K562 (cell line): Measurements from ENCODE around the gene SPTBN4. TPM values are rescaled to one million over a fixed set of nuclear protein-coding genes. Genes with fewer than 3 reads are reported as not detected.

ENCODE experiments used
- CREB1 ChIP-seq, 2 experiments: sonication (generic) in 1 of 2; formaldehyde crosslinking in 1 of 2; IDR thresholded peaks; 2 replicates each; pipeline versions ENCODE4 v1.6.1 to v1.8.0; 2012 to 2022; ENCODE audit warnings: inconsistent platforms in 1 of 2, mild to moderate bottlenecking in 1 of 2, missing genetic modification reagents in 1 of 2, moderate library complexity in 1 of 2
- FOXO4 ChIP-seq: fragments of 450-650 bp; formaldehyde crosslinking; IDR thresholded peaks from 2 replicates; pipeline ENCODE4 v1.4.0; 2020; ENCODE audit warnings: mild to moderate bottlenecking, moderate library complexity
- HDAC6 ChIP-seq: IDR thresholded peaks from 2 replicates; pipeline ENCODE4 v1.6.1; 2012; ENCODE audit warnings: low read depth, mild to moderate bottlenecking, control low read depth, inconsistent platforms, low read length, moderate library complexity
- HDGF ChIP-seq: fragments of 450-650 bp; IDR thresholded peaks from 2 replicates; pipeline ENCODE4 v1.6.1; 2016
- ILF3 ChIP-seq: fragments of 450-650 bp; IDR thresholded peaks from 2 replicates; pipeline ENCODE4 v1.6.1; 2018; ENCODE audit warnings: antibody characterized with exemption, mild to moderate bottlenecking, moderate library complexity, borderline replicate concordance
- JUND ChIP-seq, 2 experiments: IDR thresholded peaks; 2 replicates in 1 of 2; 3 replicates in 1 of 2; pipeline ENCODE4 v1.6.1; 2011; ENCODE audit warnings: borderline replicate concordance in 2 of 2, low read depth in 2 of 2, low read length in 2 of 2, improper control_type of control experiment in 1 of 2, missing biosample characterization in 1 of 2, missing genetic modification characterization in 1 of 2, missing genetic modification reagents in 1 of 2
- KAT8 ChIP-seq: fragments of 450-650 bp; IDR thresholded peaks from 2 replicates; pipeline ENCODE4 v1.6.1; 2016; ENCODE audit warnings: low read depth, mild to moderate bottlenecking
- L3MBTL2 ChIP-seq: fragments of 450-650 bp; IDR thresholded peaks from 2 replicates; pipeline ENCODE4 v1.6.1; 2016; ENCODE audit warnings: mild to moderate bottlenecking, moderate library complexity
- MNT ChIP-seq, 2 experiments: fragments of 450-650 bp; conservative IDR thresholded peaks; 2 replicates each; pipeline ENCODE4 v1.6.1; 2017; ENCODE audit warnings: mild to moderate bottlenecking in 2 of 2, moderate library complexity in 2 of 2
- NR2C1 ChIP-seq, 2 experiments: fragments of 450-650 bp; IDR thresholded peaks; 2 replicates each; pipeline ENCODE4 v1.6.1; 2017; ENCODE audit warnings: mild to moderate bottlenecking in 2 of 2, antibody characterized with exemption in 1 of 2, inconsistent platforms in 1 of 2, missing compliant biosample characterization in 1 of 2, missing genetic modification characterization in 1 of 2
- NRF1 ChIP-seq, 2 experiments: fragments of 450-650 bp; IDR thresholded peaks in 1 of 2; conservative IDR thresholded peaks in 1 of 2; 2 replicates each; pipeline ENCODE4 v1.6.1; 2014; ENCODE audit warnings: mild to moderate bottlenecking in 2 of 2
- RBM22 ChIP-seq: fragments of 200-400 bp; formaldehyde crosslinking; IDR thresholded peaks from 2 replicates; pipeline ENCODE4 v1.6.1; 2018; ENCODE audit warnings: low read length, low read depth; ENCODE audit not compliant: poor library complexity, severe bottlenecking
- SAFB ChIP-seq: fragments of 200-400 bp; formaldehyde crosslinking; IDR thresholded peaks from 2 replicates; pipeline ENCODE4 v1.6.1; 2017; ENCODE audit warnings: low read depth, low read length, borderline replicate concordance
- SIN3A ChIP-seq, 2 experiments: fragments of 150-350 bp in 1 of 2; IDR thresholded peaks; 2 replicates each; pipeline ENCODE4 v1.6.1; 2011 to 2016; ENCODE audit warnings: borderline replicate concordance in 2 of 2, low read depth in 2 of 2, low read length in 2 of 2, mild to moderate bottlenecking in 2 of 2, moderate library complexity in 2 of 2; ENCODE audit not compliant: control insufficient read depth in 1 of 2
- SMARCA5 ChIP-seq: fragments of 450-650 bp; IDR thresholded peaks from 2 replicates; pipeline ENCODE4 v1.6.1; 2016
- SRSF7 ChIP-seq: fragments of 200-400 bp; formaldehyde crosslinking; optimal IDR thresholded peaks from 2 replicates; pipeline ENCODE3; 2017; ENCODE audit warnings: mild to moderate bottlenecking, low read depth, low read length
- VEZF1 ChIP-seq: fragments of 200-800 bp; sonication (Bioruptor generic); IDR thresholded peaks from 2 replicates; pipeline ENCODE4 v1.6.1; 2017; ENCODE audit warnings: missing genetic modification characterization, missing compliant biosample characterization
- ZNF232 ChIP-seq: sonication (generic); formaldehyde crosslinking; IDR thresholded peaks from 2 replicates; pipeline ENCODE4 v1.8.0; 2022; ENCODE audit warnings: mild to moderate bottlenecking, missing genetic modification reagents
- ZNF79 ChIP-seq: fragments of 250-450 bp; sonication (Bioruptor Pico); IDR thresholded peaks from 2 replicates; pipeline ENCODE4 v1.4.0; 2020; ENCODE audit warnings: low read depth, mild to moderate bottlenecking, moderate library complexity
- polyA plus RNA-seq, 8 experiments: library from polyadenylated mRNA; depleted of rRNA in 4 of 8; stranded (reverse) in 5 of 8; unstranded in 3 of 8; fragments of >200 nt; fragmentation: Nextera tagmentation in 2 of 8; fragmentation: Illumina TruSeq in 1 of 8; extraction: Ambion mirVana in 2 of 8; extraction: Trizol in 1 of 8; gene quantifications; 2 replicates each; pipeline versions ENCODE4 v1.2.1 to v1.2.3, GENCODE V29; 2011 to 2014; ENCODE audit warnings: inconsistent platforms in 1 of 8, missing spikeins in 1 of 8
- total RNA-seq, 7 experiments: library from RNA; depleted of rRNA in 6 of 7; stranded (reverse); fragments of >200 nt in 6 of 7; fragmentation: Illumina TruSeq in 2 of 7; extraction: Trizol in 2 of 7; gene quantifications; 2 replicates each; pipeline versions ENCODE4 v1.2.1 to v1.2.3, GENCODE V29; 2011 to 2021; ENCODE audit warnings: low replicate concordance in 1 of 7
- TF ChIP-seq, protein P1 (sequence below): fragments of 250-450 bp; sonication (Bioruptor Pico); IDR thresholded peaks from 2 replicates; pipeline ENCODE4 v1.5.0; 2021

Gene SPTBN4
- total and polyA plus RNA-seq, 9 of the 15 experiments (the other 6 are each of a cell fraction or from before 2014, with no cell fraction given): 0.01 to 1.5 (median 0.86) TPM

DNA sequence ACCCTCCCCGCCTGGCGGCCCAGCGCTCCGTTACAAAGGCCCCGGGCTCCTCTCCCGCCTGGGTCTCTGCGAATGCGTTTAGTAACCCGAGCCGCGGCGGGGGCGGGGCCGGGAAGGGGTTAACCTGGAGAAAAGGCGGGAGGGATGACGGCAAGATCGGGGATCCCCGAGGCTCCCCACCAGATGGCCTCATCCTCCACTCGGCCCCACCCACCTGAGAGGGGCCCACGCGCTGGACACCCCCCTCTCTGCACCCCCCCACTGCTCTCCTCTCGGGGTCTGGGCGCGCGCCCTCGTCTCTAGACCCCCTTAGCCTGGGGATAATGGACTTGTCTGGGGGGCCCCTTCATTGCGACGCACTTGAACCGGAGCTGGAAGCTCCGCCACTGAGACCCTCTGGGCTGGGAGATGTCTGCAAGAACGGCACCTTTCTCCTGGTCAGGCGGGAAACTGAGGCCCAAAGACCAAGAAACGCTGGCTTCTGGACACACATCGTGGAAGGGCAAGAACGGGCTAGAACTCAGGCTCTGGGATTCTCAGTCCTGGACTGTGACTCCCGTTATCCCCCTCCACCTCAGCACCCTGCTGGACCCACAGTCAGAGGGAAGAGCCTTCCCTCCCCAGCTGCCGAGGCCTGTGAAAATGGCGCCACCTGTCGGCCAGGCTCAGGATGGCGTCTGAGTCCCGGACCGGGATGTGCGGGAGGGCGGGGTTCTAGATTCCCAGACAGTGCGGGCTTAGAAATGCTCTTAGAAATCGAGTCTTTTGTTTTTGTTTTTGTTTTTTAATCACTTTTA is 131.5 kb downstream of the SPTBN4 start (continued):
- TF ChIP-seq CREB1 (IDR thresholded peaks at IDR 0.05): peak; percentile 16; the same call in 1 of the 2 replicates
- TF ChIP-seq CREB1 (CRISPR knock-in tag; IDR thresholded peaks at IDR 0.05): no peak; the same call in none of the 2 replicates
- no peak for TF ChIP-seq RBM22
- no peak for TF ChIP-seq SRSF7
- TF ChIP-seq NR2C1 (IDR thresholded peaks at IDR 0.05): peak; percentile 78
- 0 out of 2 replicates have a peak, but pooled peaks have one; percentile 34 for TF ChIP-seq NR2C1 (tag; IDR thresholded peaks at IDR 0.05)
- TF ChIP-seq ZNF232 (CRISPR knock-in tag): no peak
- peak; percentile 68 for TF ChIP-seq L3MBTL2
- TF ChIP-seq KAT8: no peak
- TF ChIP-seq SAFB: no peak
- TF ChIP-seq SMARCA5: no peak
- no peak for TF ChIP-seq SIN3A (IDR thresholded peaks at IDR 0.05; ENCODE audit: borderline replicate concordance in 2 of 2, control insufficient read depth in 1 of 2, low read depth in 2 of 2, low read length in 2 of 2)
- TF ChIP-seq ILF3: no peak; the same call in 1 of the 2 replicates
- TF ChIP-seq HDAC6: no peak
- no peak for TF ChIP-seq HDGF
- peak; percentile 16 to 39; a peak in 1 of 4 replicates for TF ChIP-seq NRF1 (conservative IDR thresholded peaks at IDR 0.05 in 1 of 2, IDR thresholded peaks at IDR 0.05 in 1 of 2)
- TF ChIP-seq MNT (conservative IDR thresholded peaks at IDR 0.05): peak; percentile 61 to 76
- TF ChIP-seq JUND (IDR thresholded peaks at IDR 0.05; ENCODE audit: borderline replicate concordance, low read depth, low read length): peak; percentile 82
- peak; percentile 40; the same call in 1 of the 3 replicates for TF ChIP-seq JUND (tag; IDR thresholded peaks at IDR 0.05; ENCODE audit: borderline replicate concordance, low read depth, low read length)
- TF ChIP-seq, protein P1, sequence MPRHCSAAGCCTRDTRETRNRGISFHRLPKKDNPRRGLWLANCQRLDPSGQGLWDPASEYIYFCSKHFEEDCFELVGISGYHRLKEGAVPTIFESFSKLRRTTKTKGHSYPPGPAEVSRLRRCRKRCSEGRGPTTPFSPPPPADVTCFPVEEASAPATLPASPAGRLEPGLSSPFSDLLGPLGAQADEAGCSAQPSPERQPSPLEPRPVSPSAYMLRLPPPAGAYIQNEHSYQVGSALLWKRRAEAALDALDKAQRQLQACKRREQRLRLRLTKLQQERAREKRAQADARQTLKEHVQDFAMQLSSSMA (CRISPR knock-in tag): no peak
- TF ChIP-seq ZNF79 (CRISPR knock-in tag): no peak
- TF ChIP-seq VEZF1: peak; percentile 84
- no peak for TF ChIP-seq FOXO4 (CRISPR knock-in tag)
